H1 (cell line): ENCODE measurements around the gene GNB1. TPM values are rescaled to one million over a fixed set of nuclear protein-coding genes. Genes with fewer than 3 reads are reported as not detected.
A peak's percentile ranks its signal among the peaks of the same experiment; 100 is the strongest.

ENCODE experiments used
- CTCF ChIA-PET: fragments of 300-600 bp; sonication (Branson Sonifier 250); formaldehyde crosslinking; loops from one replicate; lab custom pipeline; 2021; ENCODE audit not compliant: partially characterized antibody; lab: Charles Lee
- POLR2A ChIA-PET: fragments of 300-600 bp; sonication (Branson Sonifier 250); formaldehyde crosslinking; loops from one replicate; lab custom pipeline; 2021; ENCODE audit warnings: inconsistent platforms; ENCODE audit not compliant: partially characterized antibody; lab: Charles Lee
- DNase-seq, 2 experiments: peaks; one replicate each; pipeline versions ENCODE4 v3.0.0 to v3.0.0-alpha.2; 2010 to 2022; ENCODE audit warnings: low spot score in 2 of 2, low read depth in 1 of 2, mixed read lengths in 1 of 2
- FAIRE-seq: peaks from 2 replicates; lab custom pipeline; 2011; peaks lifted over from hg19 to GRCh38; lab: Jason Lieb, UNC
- H2AFZ ChIP-seq: 2 replicates; pipeline ENCODE4 v1.8.1; 2012; ENCODE audit warnings: low read length, inconsistent platforms
- H2AK5ac ChIP-seq: 2 replicates; pipeline ENCODE4 v1.6.1; 2013; ENCODE audit warnings: low read depth, low read length
- H2BK120ac ChIP-seq: replicated peaks from 2 replicates; pipeline ENCODE3; 2013; ENCODE audit warnings: low read depth, low read length, inconsistent platforms
- H2BK12ac ChIP-seq: 2 replicates; pipeline ENCODE4 v1.6.1; 2013; ENCODE audit warnings: low read depth, low read length
- H2BK15ac ChIP-seq: 2 replicates; pipeline ENCODE4 v1.6.1; 2013; ENCODE audit warnings: low read length
- H2BK20ac ChIP-seq: 2 replicates; pipeline ENCODE4 v1.6.1; 2013; ENCODE audit warnings: low read length
- H2BK5ac ChIP-seq: 2 replicates; pipeline ENCODE4 v1.6.1; 2013; ENCODE audit warnings: low read depth, low read length
- H3K14ac ChIP-seq: 2 replicates; pipeline ENCODE4 v1.6.1; 2013; ENCODE audit warnings: inconsistent platforms; ENCODE audit not compliant: insufficient read length
- H3K18ac ChIP-seq: 2 replicates; pipeline ENCODE4 v1.6.1; 2013; ENCODE audit warnings: low read length; ENCODE audit errors: extremely low read depth
- H3K23ac ChIP-seq: 2 replicates; pipeline ENCODE4 v1.6.1; 2013; ENCODE audit warnings: inconsistent platforms; ENCODE audit not compliant: insufficient read length
- H3K23me2 ChIP-seq: 2 replicates; pipeline ENCODE4 v1.6.1; 2013; ENCODE audit warnings: low read depth, low read length
- H3K27ac ChIP-seq: 2 replicates; pipeline ENCODE4 v1.6.1; 2011; ENCODE audit warnings: low read depth, low read length, inconsistent platforms
- H3K27me3 ChIP-seq, 4 experiments: replicated peaks in 1 of 4; 1 replicate in 1 of 4; 2 replicates in 3 of 4; pipeline versions ENCODE4 v1.6.1 to v1.8.1; 2011 to 2013; ENCODE audit warnings: low read length in 3 of 4, mild to moderate bottlenecking in 3 of 4, inconsistent platforms in 2 of 4, mixed read lengths in 2 of 4, moderate library complexity in 1 of 4; ENCODE audit not compliant: control insufficient read depth in 3 of 4, insufficient read depth in 3 of 4; ENCODE audit errors: extremely low read depth in 1 of 4
- H3K36me3 ChIP-seq, 4 experiments: 2 replicates each; pipeline versions ENCODE4 v1.6.1 to v1.8.1; 2011 to 2013; ENCODE audit warnings: mild to moderate bottlenecking in 4 of 4, low read length in 3 of 4, moderate library complexity in 2 of 4, control low read depth in 1 of 4, inconsistent platforms in 1 of 4; ENCODE audit not compliant: insufficient read depth in 4 of 4, control insufficient read depth in 2 of 4
- H3K4ac ChIP-seq: replicated peaks from 2 replicates; pipeline ENCODE3; 2013; ENCODE audit warnings: low read length, low read depth, mixed read lengths, inconsistent platforms; ENCODE audit not compliant: insufficient read length
- H3K4me1 ChIP-seq, 4 experiments: replicated peaks in 1 of 4; 1 replicate in 1 of 4; 2 replicates in 3 of 4; pipeline versions ENCODE4 v1.6.1 to v1.8.1; 2011 to 2013; ENCODE audit warnings: low read length in 3 of 4, inconsistent platforms in 2 of 4, mixed read lengths in 1 of 4; ENCODE audit not compliant: insufficient read depth in 4 of 4, control insufficient read depth in 3 of 4
- H3K4me2 ChIP-seq, 2 experiments: 2 replicates each; pipeline versions ENCODE4 v1.6.1 to v1.8.1; 2011 to 2013; ENCODE audit warnings: low read depth in 2 of 2, low read length in 2 of 2, control low read depth in 1 of 2, inconsistent platforms in 1 of 2, mild to moderate bottlenecking in 1 of 2; ENCODE audit not compliant: insufficient read depth in 1 of 2
- H3K4me3 ChIP-seq, 4 experiments: fragments of 200-600, 300-600 bp in 1 of 4; sonication (generic), shearing (Covaris generic), sonication (Bioruptor Twin) in 1 of 4; 2 replicates each; pipeline versions ENCODE4 v1.5.1 to v1.8.1; 2011 to 2016; ENCODE audit warnings: low read length in 4 of 4, low read depth in 3 of 4, control low read depth in 2 of 4, inconsistent platforms in 2 of 4, mild to moderate bottlenecking in 2 of 4, mixed read lengths in 1 of 4, moderate library complexity in 1 of 4; ENCODE audit not compliant: insufficient read depth in 2 of 4; ENCODE audit errors: extremely low read depth in 1 of 4
- H3K56ac ChIP-seq: replicated peaks from 2 replicates; pipeline ENCODE3; 2013; ENCODE audit warnings: low read depth, mild to moderate bottlenecking, mixed read lengths, low read length, inconsistent platforms; ENCODE audit not compliant: insufficient read length
- H3K79me1 ChIP-seq: 2 replicates; pipeline ENCODE4 v1.6.1; 2013; ENCODE audit warnings: low read depth, low read length, control low read depth
- H3K79me2 ChIP-seq, 2 experiments: 2 replicates each; pipeline versions ENCODE4 v1.6.1 to v1.8.1; 2012 to 2013; ENCODE audit warnings: low read length in 2 of 2, mild to moderate bottlenecking in 2 of 2, inconsistent platforms in 1 of 2; ENCODE audit not compliant: insufficient read depth in 2 of 2, control insufficient read depth in 1 of 2
- H3K9ac ChIP-seq, 4 experiments: replicated peaks in 1 of 4; 1 replicate in 1 of 4; 2 replicates in 3 of 4; pipeline versions ENCODE4 v1.6.1 to v1.8.1; 2011 to 2013; ENCODE audit warnings: low read depth in 3 of 4, low read length in 3 of 4, control low read depth in 2 of 4, mild to moderate bottlenecking in 2 of 4, moderate library complexity in 2 of 4, inconsistent platforms in 1 of 4; ENCODE audit errors: extremely low read depth in 1 of 4
- H3K9me3 ChIP-seq, 2 experiments: 2 replicates each; pipeline versions ENCODE4 v1.6.1 to v1.8.1; 2012 to 2013; ENCODE audit warnings: mild to moderate bottlenecking in 2 of 2, moderate library complexity in 2 of 2, control low read depth in 1 of 2, inconsistent platforms in 1 of 2, low read depth in 1 of 2, low read length in 1 of 2, mixed read lengths in 1 of 2; ENCODE audit not compliant: insufficient read depth in 2 of 2
- H4K20me1 ChIP-seq, 2 experiments: replicated peaks in 1 of 2; 2 replicates each; pipeline versions ENCODE3 to v1.8.1; 2011 to 2013; ENCODE audit warnings: inconsistent platforms in 2 of 2, low read length in 2 of 2, mild to moderate bottlenecking in 1 of 2; ENCODE audit not compliant: insufficient read depth in 2 of 2, control insufficient read depth in 1 of 2
- H4K5ac ChIP-seq: 2 replicates; pipeline ENCODE4 v1.6.1; 2013; ENCODE audit warnings: low read length, low read depth, mixed read lengths, inconsistent platforms; ENCODE audit not compliant: insufficient read length
- H4K8ac ChIP-seq: 2 replicates; pipeline ENCODE4 v1.8.0; 2013; ENCODE audit warnings: mild to moderate bottlenecking, moderate library complexity, low read length, inconsistent platforms; ENCODE audit not compliant: insufficient read depth; ENCODE audit errors: extremely low read depth
- H4K91ac ChIP-seq: replicated peaks from 2 replicates; pipeline ENCODE3; 2013; ENCODE audit warnings: low read length, mixed read lengths, inconsistent platforms; ENCODE audit not compliant: insufficient read length
- RAD21 ChIP-seq, 2 experiments: IDR thresholded peaks in 1 of 2; conservative IDR thresholded peaks in 1 of 2; 2 replicates each; pipeline ENCODE4 v1.6.1; 2011; ENCODE audit warnings: low read depth in 2 of 2, low read length in 2 of 2, improper control_type of control experiment in 1 of 2, inconsistent platforms in 1 of 2, mild to moderate bottlenecking in 1 of 2, moderate library complexity in 1 of 2
- ZNF274 ChIP-seq: IDR thresholded peaks from 2 replicates; pipeline ENCODE4 v1.7.0; 2012; ENCODE audit warnings: low read length, borderline replicate concordance; ENCODE audit errors: extremely low read depth
- WGBS, 2 experiments: shearing (Covaris generic) in 1 of 2; methylation state at CpG; one replicate each; pipeline versions ENCODE4 v1.1.6 to v1.1.7; 2013 to 2015; ENCODE audit warnings: low lambda C conversion rate in 2 of 2, mixed read lengths in 2 of 2, inconsistent platforms in 1 of 2, low coverage in 1 of 2, missing lambda C conversion rate in 1 of 2; ENCODE audit not compliant: insufficient replicate concordance in 2 of 2, insufficient coverage in 1 of 2, insufficient read length in 1 of 2; ENCODE audit errors: extremely low coverage in 1 of 2, missing lambda C conversion rate in 1 of 2; 5-methylcytosine and 5-hydroxymethylcytosine counted together
- polyA plus RNA-seq, 7 experiments: library from polyadenylated mRNA; depleted of rRNA in 3 of 7; stranded (reverse) in 5 of 7; unstranded in 2 of 7; fragments of >200 nt in 5 of 7; fragments of 200-250 nt in 2 of 7; gene quantifications; 1 replicate in 5 of 7; 2 replicates in 1 of 7; 4 replicates in 1 of 7; pipeline versions ENCODE4 v1.2.1 to v1.2.3, GENCODE V29; 2011 to 2013; ENCODE audit warnings: missing spikeins in 2 of 7, mixed read lengths in 2 of 7
- total RNA-seq: library from RNA; stranded (reverse); fragmentation: NEBNext Ultra II Directional; extraction: Animal tissue kit (Norgen Biotek cat#: 25700); gene quantifications from 2 replicates; pipeline ENCODE4 v1.2.1, GENCODE V29; 2021
- TF ChIP-seq, protein P1 (sequence below), 3 experiments: IDR thresholded peaks; 1 replicate in 2 of 3; 2 replicates in 1 of 3; pipeline versions ENCODE4 v1.5.1 to v1.6.1; 2011; ENCODE audit warnings: low read length in 3 of 3, mild to moderate bottlenecking in 3 of 3, inconsistent platforms in 2 of 3, low read depth in 1 of 3, moderate library complexity in 1 of 3; ENCODE audit not compliant: insufficient read depth in 1 of 3; ENCODE audit errors: control extremely low read depth in 1 of 3

The GNB1 gene
- total and polyA plus RNA-seq, 2 of the 8 experiments (the other 6 are each of a cell fraction or from before 2014, with no cell fraction given) = 343 to 382 TPM

DNA sequence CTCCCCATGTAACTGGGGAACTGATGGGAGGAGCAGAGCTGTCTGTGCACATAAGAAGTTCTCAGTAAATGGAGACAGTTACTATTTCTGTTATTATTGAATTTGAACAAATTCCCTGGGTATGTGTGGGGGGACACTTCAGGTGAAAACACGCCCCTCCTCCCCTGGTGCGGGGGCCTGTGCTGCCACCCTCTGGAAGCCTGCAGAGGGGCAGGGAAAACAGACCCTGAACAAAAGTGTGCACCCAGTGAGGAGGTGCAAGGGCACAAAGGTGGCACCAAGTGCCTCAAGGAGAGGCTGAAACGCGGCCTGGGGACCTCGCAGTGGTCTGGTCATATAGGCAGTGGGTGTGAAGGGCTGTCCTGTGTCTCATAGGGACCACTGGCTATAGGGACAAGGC lies 94.4 kb downstream of the GNB1 start:
- Histone ChIP-seq H3K4me3 (no peak overlapping the region), H4K5ac (no peak overlapping the region), H2BK5ac (no peak overlapping the region), H2BK12ac (no peak overlapping the region), H3K27ac (no peak overlapping the region), H2AK5ac (no peak overlapping the region), H3K4me1 (no peaks in the 10 kb centered on the region), H3K79me1 (peaks cover 13% of the 10 kb centered on the region), H3K27me3 (no peaks in the 10 kb centered on the region), H3K79me2 (peaks cover 0 to 25% of the 10 kb centered on the region in 2 experiments; a peak in 2 of 4 replicates), H3K56ac (no peak overlapping the region), H3K36me3 (peaks cover 19 to 65% (median 38%) of the 10 kb centered on the region in 4 experiments), H3K9me3 (no peaks in the 10 kb centered on the region), H3K18ac (no peak overlapping the region), H2BK20ac (no peak overlapping the region), H3K9ac (no peak overlapping the region), H3K14ac (no peak overlapping the region), H2BK120ac (no peak overlapping the region), H2BK15ac (no peak overlapping the region), H4K8ac (no peak overlapping the region), H3K4me2 (no peak overlapping the region), H2AFZ (no peak overlapping the region), H3K23me2 (no peaks in the 10 kb centered on the region), H3K4ac (no peak overlapping the region), H4K20me1 (peaks cover 7 to 19% of the 10 kb centered on the region in 2 experiments), H4K91ac (no peak overlapping the region), H3K23ac (no peak overlapping the region)
- no peak for FAIRE-seq
- CTCF ChIA-PET = interaction anchor here (0.7 to 4.8 kb wide), 10 partner anchors 11 to 254 kb away, joined by 3 to 22 read pairs (median 4); no protein-coding TSS in a partner anchor
- no peak for DNase-seq
- TF ChIP-seq, protein P1, sequence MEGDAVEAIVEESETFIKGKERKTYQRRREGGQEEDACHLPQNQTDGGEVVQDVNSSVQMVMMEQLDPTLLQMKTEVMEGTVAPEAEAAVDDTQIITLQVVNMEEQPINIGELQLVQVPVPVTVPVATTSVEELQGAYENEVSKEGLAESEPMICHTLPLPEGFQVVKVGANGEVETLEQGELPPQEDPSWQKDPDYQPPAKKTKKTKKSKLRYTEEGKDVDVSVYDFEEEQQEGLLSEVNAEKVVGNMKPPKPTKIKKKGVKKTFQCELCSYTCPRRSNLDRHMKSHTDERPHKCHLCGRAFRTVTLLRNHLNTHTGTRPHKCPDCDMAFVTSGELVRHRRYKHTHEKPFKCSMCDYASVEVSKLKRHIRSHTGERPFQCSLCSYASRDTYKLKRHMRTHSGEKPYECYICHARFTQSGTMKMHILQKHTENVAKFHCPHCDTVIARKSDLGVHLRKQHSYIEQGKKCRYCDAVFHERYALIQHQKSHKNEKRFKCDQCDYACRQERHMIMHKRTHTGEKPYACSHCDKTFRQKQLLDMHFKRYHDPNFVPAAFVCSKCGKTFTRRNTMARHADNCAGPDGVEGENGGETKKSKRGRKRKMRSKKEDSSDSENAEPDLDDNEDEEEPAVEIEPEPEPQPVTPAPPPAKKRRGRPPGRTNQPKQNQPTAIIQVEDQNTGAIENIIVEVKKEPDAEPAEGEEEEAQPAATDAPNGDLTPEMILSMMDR (IDR thresholded peaks at IDR 0.05; ENCODE audit: control extremely low read depth in 1 of 3, insufficient read depth in 1 of 3, low read depth in 1 of 3, low read length in 3 of 3) = peak; percentile 32 to 55 (median 48)
- peak; percentile 36 to 51; a peak in 3 of 4 replicates for TF ChIP-seq RAD21 (IDR thresholded peaks at IDR 0.05 in 1 of 2, conservative IDR thresholded peaks at IDR 0.05 in 1 of 2; ENCODE audit: low read depth in 2 of 2, low read length in 2 of 2)
- TF ChIP-seq ZNF274 = no peak
- 95% methylated on average over 5 of the region's 5 CpGs; no CpG with 5 or more reads in 1 of the 2 experiments for WGBS, 2 experiments
- POLR2A ChIA-PET = no interaction called here
